ENCODE data around the gene MRGPRX2. TPM values are rescaled to one million over a fixed set of nuclear protein-coding genes. Genes with fewer than 3 reads are reported as not detected.

MRGPRX2 gene
- polyA plus RNA-seq, 1 donor from 2014 or later: not detected

- Histone ChIP-seq H3K36me3 (ENCODE audit: insufficient read depth, low read length) (no peaks in the 10 kb centered on the region), H3K79me2 (replicated peaks; ENCODE audit: insufficient read depth, low read length) (no peaks in the 10 kb centered on the region), H4K20me1 (ENCODE audit: insufficient read depth) (no peaks in the 10 kb centered on the region), H3K4me2 (ENCODE audit: low read length) (no peak overlapping the region), H3K9me3 (ENCODE audit: low read length) (no peaks in the 10 kb centered on the region), H3K9me2 (ENCODE audit: insufficient read depth, low read length) (no peaks in the 10 kb centered on the region), H3K27ac (ENCODE audit: low read length) (no peak overlapping the region), H3F3A (ENCODE audit: insufficient read depth, low read length, poor library complexity, severe bottlenecking) (no peaks in the 10 kb centered on the region), H3K4me3 (ENCODE audit: low read length) (no peak overlapping the region), H2AFZ (ENCODE audit: low read depth, low read length) (no peak overlapping the region), H3K27me3 (ENCODE audit: insufficient read depth, low read depth, low read length) (no peaks in the 10 kb centered on the region), H3K9ac (ENCODE audit: low read length) (no peak overlapping the region)
- TF ChIP-seq EP300 (conservative IDR thresholded peaks at IDR 0.05; ENCODE audit: poor library complexity, severe bottlenecking): no peak
- no peak for TF ChIP-seq MXI1 (conservative IDR thresholded peaks at IDR 0.05; ENCODE audit: poor library complexity, severe bottlenecking)
- TF ChIP-seq REST (IDR thresholded peaks at IDR 0.05; ENCODE audit: borderline replicate concordance): no peak
- no peak for TF ChIP-seq SMC3 (conservative IDR thresholded peaks at IDR 0.05; ENCODE audit: poor library complexity)
- TF ChIP-seq TAF1 (IDR thresholded peaks at IDR 0.05; ENCODE audit: low read depth): no peak
- no peak for TF ChIP-seq CTCF (IDR thresholded peaks at IDR 0.05; ENCODE audit: poor library complexity, severe bottlenecking)
- TF ChIP-seq EZH2 (IDR thresholded peaks at IDR 0.05; ENCODE audit: borderline replicate concordance, insufficient read depth, low read length, poor library complexity, severe bottlenecking): no peak
- TF ChIP-seq POLR2AphosphoS5 (IDR thresholded peaks at IDR 0.05): no peak
- no peak for TF ChIP-seq RAD21 (conservative IDR thresholded peaks at IDR 0.05)
Measured at GRCh38 chr11:19084661-19085315, 24.3 kb upstream of the MRGPRX2 start.

GRCh38 chr11:19083166-19083565, 22.6 kb upstream of the MRGPRX2 start:
- H3K9ac ChIP-seq (ENCODE audit: low read length): no peak overlapping the region
- H2AFZ ChIP-seq (ENCODE audit: low read depth, low read length): no peak overlapping the region
- H3K27me3 ChIP-seq (ENCODE audit: insufficient read depth, low read depth, low read length): no peaks in the 10 kb centered on the region
- H3K36me3 ChIP-seq (ENCODE audit: insufficient read depth, low read length): no peaks in the 10 kb centered on the region
- TF ChIP-seq EZH2 (IDR thresholded peaks at IDR 0.05; ENCODE audit: borderline replicate concordance, insufficient read depth, low read length, poor library complexity, severe bottlenecking) (no peak), RAD21 (conservative IDR thresholded peaks at IDR 0.05) (no peak), MXI1 (conservative IDR thresholded peaks at IDR 0.05; ENCODE audit: poor library complexity, severe bottlenecking) (no peak), POLR2AphosphoS5 (IDR thresholded peaks at IDR 0.05) (no peak), REST (IDR thresholded peaks at IDR 0.05; ENCODE audit: borderline replicate concordance) (no peak), TAF1 (IDR thresholded peaks at IDR 0.05; ENCODE audit: low read depth) (no peak), EP300 (conservative IDR thresholded peaks at IDR 0.05; ENCODE audit: poor library complexity, severe bottlenecking) (no peak), SMC3 (conservative IDR thresholded peaks at IDR 0.05; ENCODE audit: poor library complexity) (no peak), CTCF (IDR thresholded peaks at IDR 0.05; ENCODE audit: poor library complexity, severe bottlenecking) (no peak)
- no peak overlapping the region for H3K27ac ChIP-seq (ENCODE audit: low read length)
- H3K9me3 ChIP-seq (ENCODE audit: low read length): no peaks in the 10 kb centered on the region
- H3K4me3 ChIP-seq (ENCODE audit: low read length): no peak overlapping the region
- H3K4me2 ChIP-seq (ENCODE audit: low read length): no peak overlapping the region
- no peaks in the 10 kb centered on the region for H4K20me1 ChIP-seq (ENCODE audit: insufficient read depth)
- no peaks in the 10 kb centered on the region for H3K79me2 ChIP-seq (replicated peaks; ENCODE audit: insufficient read depth, low read length)
- H3K9me2 ChIP-seq (ENCODE audit: insufficient read depth, low read length): no peaks in the 10 kb centered on the region
- no peaks in the 10 kb centered on the region for H3F3A ChIP-seq (ENCODE audit: insufficient read depth, low read length, poor library complexity, severe bottlenecking)

Measured in neural cell (in vitro differentiated cells).